Gastroesophageal sphincter (tissue), 4 donors: ENCODE data around the gene IQGAP3. TPM values are rescaled to one million over a fixed set of nuclear protein-coding genes. Genes with fewer than 3 reads are reported as not detected.
"Not testable (repeated sequence)": the region's sequence is repeated elsewhere in the genome, so short reads cannot be mapped to it uniquely, and the experiment has no call there.

ENCODE experiments used
- ATAC-seq: fragments of 150-250 bp; one replicate; pipeline ENCODE4 v1.9.1; 2016; ENCODE audit warnings: mild to moderate bottlenecking, moderate library complexity
- H3K27ac ChIP-seq, 4 donors: fragments of 200-600 bp; sonication (generic) in 3 of 4; 1 replicate in 3 of 4; 2 replicates in 1 of 4; pipeline ENCODE4 v1.5.1; 2016 to 2019
- H3K27me3 ChIP-seq: fragments of 200-600 bp; sonication (generic); one replicate; pipeline ENCODE4 v1.5.1; 2019
- H3K36me3 ChIP-seq, 2 donors: fragments of 200-600 bp; sonication (generic); one replicate each; pipeline ENCODE4 v1.5.1; 2019; ENCODE audit warnings: control low read depth in 1 of 2
- H3K4me1 ChIP-seq, 3 donors: fragments of 200-600 bp; sonication (generic); 1 replicate in 2 of 3; 2 replicates in 1 of 3; pipeline ENCODE4 v1.5.1; 2016 to 2019; ENCODE audit warnings: control low read depth in 2 of 3
- H3K4me3 ChIP-seq, 2 donors: fragments of 200-600 bp; sonication (generic); one replicate each; pipeline ENCODE4 v1.5.1; 2019; ENCODE audit warnings: mild to moderate bottlenecking in 1 of 2, moderate library complexity in 1 of 2
- H3K9me3 ChIP-seq, 3 donors: fragments of 200-600 bp; sonication (generic); one replicate each; pipeline ENCODE4 v1.5.1; 2017 to 2019; ENCODE audit warnings: control low read depth in 2 of 3
- EP300 ChIP-seq: sonication (generic); formaldehyde crosslinking; IDR thresholded peaks from one replicate; pipeline ENCODE4 v1.6.1; 2017; ENCODE audit warnings: antibody characterized with exemption, mild to moderate bottlenecking
- POLR2A ChIP-seq, 2 donors: fragments of 450-650 bp; IDR thresholded peaks; one replicate each; pipeline ENCODE4 v1.6.1; 2017; ENCODE audit warnings: antibody characterized with exemption in 2 of 2, mild to moderate bottlenecking in 2 of 2, moderate library complexity in 1 of 2
- POLR2AphosphoS5 ChIP-seq: sonication (generic); formaldehyde crosslinking; IDR thresholded peaks from one replicate; pipeline ENCODE4 v1.6.1; 2017; ENCODE audit warnings: antibody characterized with exemption
- WGBS, 2 donors: methylation state at CpG; one replicate each; pipeline ENCODE4 v1.1.5; 2018; ENCODE audit warnings: low coverage in 1 of 2; 5-methylcytosine and 5-hydroxymethylcytosine counted together
- total RNA-seq, 4 donors: library from RNA; depleted of rRNA; stranded (reverse); fragments of >200 nt; gene quantifications; one replicate each; pipeline ENCODE4 v1.1.0, GENCODE V29; 2016
- TF ChIP-seq, protein P1 (sequence below), 4 experiments: fragments of 200-600 bp in 2 of 4; fragments of 450-650 bp in 2 of 4; sonication (generic) in 1 of 4; IDR thresholded peaks; one replicate each; pipeline ENCODE4 v1.5.1; 2017 to 2019; ENCODE audit warnings: antibody characterized with exemption in 4 of 4, mild to moderate bottlenecking in 2 of 4, moderate library complexity in 2 of 4

IQGAP3 gene
- total RNA-seq, 4 donors from 2014 or later, result 0.27 to 0.58 (median 0.42) TPM; not detected in 1

DNA sequence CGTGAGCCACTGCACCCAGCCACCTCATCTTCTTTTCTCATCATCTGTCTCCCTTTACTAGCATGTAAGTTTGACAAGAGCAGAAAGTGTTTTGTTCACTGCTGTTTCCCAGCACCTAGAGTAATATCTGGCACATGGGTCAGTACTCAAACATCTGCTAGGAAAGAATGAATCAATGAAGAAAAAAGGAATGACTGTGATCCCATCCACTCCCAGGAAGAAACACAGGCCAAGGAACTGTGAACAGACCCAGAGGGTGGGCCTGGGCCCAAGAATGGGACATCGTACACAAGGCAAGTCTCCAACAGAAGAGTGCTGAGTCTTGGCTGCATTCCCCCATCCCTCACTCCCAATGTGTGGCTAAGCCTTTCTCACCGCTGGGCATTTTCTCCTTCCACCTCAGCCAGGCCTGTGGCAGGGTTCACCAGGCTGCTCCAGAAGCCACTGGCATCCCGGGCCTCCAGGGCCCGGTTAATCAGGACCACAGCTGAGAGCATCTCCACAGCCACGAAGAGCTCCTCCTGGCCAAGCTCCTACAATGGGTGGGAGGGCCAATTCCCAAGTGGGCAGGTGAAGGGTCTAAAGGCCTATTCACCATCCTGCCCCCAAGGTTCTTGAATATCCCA, 18.4 kb downstream of the IQGAP3 start:
- H3K9me3 ChIP-seq, result no peaks in the 10 kb centered on the region
- no peak overlapping the region for H3K4me3 ChIP-seq
- TF ChIP-seq, protein P1, sequence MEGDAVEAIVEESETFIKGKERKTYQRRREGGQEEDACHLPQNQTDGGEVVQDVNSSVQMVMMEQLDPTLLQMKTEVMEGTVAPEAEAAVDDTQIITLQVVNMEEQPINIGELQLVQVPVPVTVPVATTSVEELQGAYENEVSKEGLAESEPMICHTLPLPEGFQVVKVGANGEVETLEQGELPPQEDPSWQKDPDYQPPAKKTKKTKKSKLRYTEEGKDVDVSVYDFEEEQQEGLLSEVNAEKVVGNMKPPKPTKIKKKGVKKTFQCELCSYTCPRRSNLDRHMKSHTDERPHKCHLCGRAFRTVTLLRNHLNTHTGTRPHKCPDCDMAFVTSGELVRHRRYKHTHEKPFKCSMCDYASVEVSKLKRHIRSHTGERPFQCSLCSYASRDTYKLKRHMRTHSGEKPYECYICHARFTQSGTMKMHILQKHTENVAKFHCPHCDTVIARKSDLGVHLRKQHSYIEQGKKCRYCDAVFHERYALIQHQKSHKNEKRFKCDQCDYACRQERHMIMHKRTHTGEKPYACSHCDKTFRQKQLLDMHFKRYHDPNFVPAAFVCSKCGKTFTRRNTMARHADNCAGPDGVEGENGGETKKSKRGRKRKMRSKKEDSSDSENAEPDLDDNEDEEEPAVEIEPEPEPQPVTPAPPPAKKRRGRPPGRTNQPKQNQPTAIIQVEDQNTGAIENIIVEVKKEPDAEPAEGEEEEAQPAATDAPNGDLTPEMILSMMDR (IDR thresholded peaks at IDR 0.05), result no peak
- TF ChIP-seq POLR2AphosphoS5, result peak; percentile 77
- no peak for TF ChIP-seq POLR2A (IDR thresholded peaks at IDR 0.05)
- TF ChIP-seq EP300, result no peak
- peaks cover 0 to 14% (median 0%) of the 10 kb centered on the region in 3 donors for H3K4me1 ChIP-seq
- no peaks in the 10 kb centered on the region for H3K36me3 ChIP-seq
- no peaks in the 10 kb centered on the region for H3K27me3 ChIP-seq
- H3K27ac ChIP-seq, result peak overlapping the region in 3 of 4 donors; percentile 31 to 61 (median 45)
- 33% methylated on average over 5 of the region's 6 CpGs; no CpG with 5 or more reads in 1 of the 2 donors for WGBS, 2 donors
- peak; percentile 73 for ATAC-seq

GRCh38 chr1:156552937-156553336, 19.4 kb downstream of the IQGAP3 start:
- WGBS, 2 donors, result 87 to 100% methylated on average over 1 to 4 of the region's 4 CpGs
- peak; percentile 48 for ATAC-seq
- not testable (repeated sequence) for H3K27ac ChIP-seq, H3K9me3 ChIP-seq, H3K36me3 ChIP-seq, H3K27me3 ChIP-seq, H3K4me3 ChIP-seq
- peaks cover 0 to 14% (median 0%) of the 10 kb centered on the region in 3 donors for H3K4me1 ChIP-seq

- Histone ChIP-seq H3K27me3 (no peaks in the 10 kb centered on the region), H3K36me3 (no peaks in the 10 kb centered on the region), H3K27ac (no peak overlapping the region), H3K9me3 (no peaks in the 10 kb centered on the region), H3K4me3 (no peak overlapping the region), H3K4me1 (peaks cover 0 to 14% (median 0%) of the 10 kb centered on the region in 3 donors)
- no peak for ATAC-seq
- TF ChIP-seq POLR2AphosphoS5 (no peak), EP300 (no peak), POLR2A (IDR thresholded peaks at IDR 0.05) (no peak)
- TF ChIP-seq, protein P1 (IDR thresholded peaks at IDR 0.05), result no peak
- WGBS, 2 donors, result 74% methylated on average over 5 of the region's 5 CpGs; no CpG with 5 or more reads in 1 of the 2 donors
Measured at GRCh38 chr1:156552518-156552917, 19.8 kb downstream of the IQGAP3 start.

- Histone ChIP-seq H3K4me3 (no peak overlapping the region), H3K27ac (no peak overlapping the region), H3K27me3 (no peaks in the 10 kb centered on the region), H3K4me1 (peaks cover 0 to 14% (median 0%) of the 10 kb centered on the region in 3 donors), H3K9me3 (no peaks in the 10 kb centered on the region), H3K36me3 (no peaks in the 10 kb centered on the region)
- TF ChIP-seq POLR2AphosphoS5 (no peak), EP300 (no peak), POLR2A (IDR thresholded peaks at IDR 0.05) (no peak)
- TF ChIP-seq, protein P1 (IDR thresholded peaks at IDR 0.05), result no peak
- WGBS, 2 donors, result 79 to 94% methylated on average over 2 to 4 of the region's 6 CpGs
- no peak for ATAC-seq
Measured at GRCh38 chr1:156551869-156552268, 20.5 kb downstream of the IQGAP3 start.

DNA sequence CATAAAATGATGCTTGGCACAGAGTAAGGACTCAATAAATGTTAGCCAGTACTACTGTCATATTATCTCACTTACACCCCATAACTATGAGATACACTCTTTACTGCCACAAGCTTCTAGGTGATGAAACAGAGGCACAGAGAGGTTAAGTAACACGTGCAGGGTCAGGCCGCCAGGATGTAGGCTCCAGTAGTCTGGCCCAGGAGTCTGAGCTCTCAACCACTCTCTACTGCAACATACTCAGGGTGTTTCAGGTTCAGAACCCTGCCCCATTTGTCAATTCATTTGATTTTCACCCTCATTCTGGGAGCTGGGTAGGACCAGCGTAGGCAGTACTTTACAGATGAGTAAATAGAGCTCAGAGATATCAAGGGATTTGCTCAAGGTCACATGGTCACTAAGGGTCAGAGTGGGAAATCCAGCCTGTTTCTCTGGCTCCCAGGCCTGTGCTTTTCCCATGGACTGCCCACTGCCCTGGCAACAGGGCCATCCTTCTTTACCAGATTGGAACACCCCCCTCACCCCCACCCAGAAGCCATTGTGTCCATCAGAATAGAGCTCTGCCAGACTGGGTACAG, 21.2 kb downstream of the IQGAP3 start:
- no peaks in the 10 kb centered on the region for H3K27me3 ChIP-seq
- WGBS, 2 donors, result 81 to 100% methylated on average over 1 to 3 of the region's 3 CpGs
- peaks cover 0 to 14% (median 0%) of the 10 kb centered on the region in 3 donors for H3K4me1 ChIP-seq
- no peak overlapping the region for H3K4me3 ChIP-seq
- ATAC-seq, result no peak
- H3K9me3 ChIP-seq, result no peaks in the 10 kb centered on the region
- H3K36me3 ChIP-seq, result no peaks in the 10 kb centered on the region
- H3K27ac ChIP-seq, result no peak overlapping the region
- TF ChIP-seq POLR2A (IDR thresholded peaks at IDR 0.05) (no peak), EP300 (no peak), POLR2AphosphoS5 (no peak)
- TF ChIP-seq, protein P1 (IDR thresholded peaks at IDR 0.05), result no peak
